ENCODE data around the gene PLCB3.
A peak's percentile ranks its signal among the peaks of the same experiment; 100 is the strongest.

Gene PLCB3

GRCh38 chr11:64229744-64230170, 21.6 kb upstream of the PLCB3 start:
- Histone ChIP-seq H3K4me1 (no peaks in the 10 kb centered on the region; the same call in 1 of the 2 replicates), H3K27me3 (no peaks in the 10 kb centered on the region), H3K4me3 (ENCODE audit: low read depth, low read length) (peak overlapping the region; percentile 65), H3K36me3 (no peaks in the 10 kb centered on the region), H3K9me3 (no peaks in the 10 kb centered on the region)
- no peak for DNase-seq
- TF ChIP-seq CTCF (IDR thresholded peaks at IDR 0.05; ENCODE audit: low read depth, low read length), result no peak

- TF ChIP-seq CTCF (IDR thresholded peaks at IDR 0.05; ENCODE audit: low read depth, low read length), result no peak
- DNase-seq, result peak; percentile 84
- no peaks in the 10 kb centered on the region for H3K9me3 ChIP-seq
- no peaks in the 10 kb centered on the region; the same call in 1 of the 2 replicates for H3K4me1 ChIP-seq
- H3K36me3 ChIP-seq, result no peaks in the 10 kb centered on the region
- peak within 1 kb of the TSS; percentile 65 for H3K4me3 ChIP-seq (ENCODE audit: low read depth, low read length)
- no peaks in the 10 kb centered on the region for H3K27me3 ChIP-seq
These were observed 21.0 kb upstream of the PLCB3 start, which contains the start of gene DNAJC4 for GRCh38 chr11:64230171-64230984. TSS of gene DNAJC4 (plus strand) at chr11:64230548. CDS start at chr11:64230855, 307 bp downstream.

- no peaks in the 10 kb centered on the region for H3K36me3 ChIP-seq
- H3K4me3 ChIP-seq (ENCODE audit: low read depth, low read length), result peak overlapping the region; percentile 65
- H3K27me3 ChIP-seq, result no peaks in the 10 kb centered on the region
- no peak for TF ChIP-seq CTCF (IDR thresholded peaks at IDR 0.05; ENCODE audit: low read depth, low read length)
- H3K4me1 ChIP-seq, result no peaks in the 10 kb centered on the region; the same call in 1 of the 2 replicates
- no peaks in the 10 kb centered on the region for H3K9me3 ChIP-seq
- DNase-seq, result no peak
These were observed 20.4 kb upstream of the PLCB3 start for GRCh38 chr11:64230985-64231365.

- DNase-seq, result no peak
- Histone ChIP-seq H3K27me3 (no peaks in the 10 kb centered on the region), H3K36me3 (no peaks in the 10 kb centered on the region), H3K4me1 (no peaks in the 10 kb centered on the region; the same call in 1 of the 2 replicates), H3K4me3 (ENCODE audit: low read depth, low read length) (no peak overlapping the region), H3K9me3 (no peaks in the 10 kb centered on the region)
- no peak for TF ChIP-seq CTCF (IDR thresholded peaks at IDR 0.05; ENCODE audit: low read depth, low read length)
These were observed 19.8 kb upstream of the PLCB3 start for GRCh38 chr11:64231546-64231945.

- Histone ChIP-seq H3K4me1 (no peaks in the 10 kb centered on the region; the same call in 1 of the 2 replicates), H3K4me3 (ENCODE audit: low read depth, low read length) (no peak overlapping the region), H3K27me3 (no peaks in the 10 kb centered on the region), H3K36me3 (no peaks in the 10 kb centered on the region), H3K9me3 (no peaks in the 10 kb centered on the region)
- DNase-seq, result no peak
- TF ChIP-seq CTCF (IDR thresholded peaks at IDR 0.05; ENCODE audit: low read depth, low read length), result no peak
These were observed 19.0 kb upstream of the PLCB3 start for GRCh38 chr11:64232182-64232966.

All from BE2C (cell line).